Esophagus squamous epithelium (tissue), 4 donors: ENCODE data around the gene CSNK1G2.

Experiments used
- POLR2A ChIP-seq, 4 donors: fragments of 450-650 bp; IDR thresholded peaks; one replicate each; pipeline ENCODE4 v1.6.1; 2017; ENCODE audit warnings: antibody characterized with exemption in 4 of 4, mild to moderate bottlenecking in 4 of 4, moderate library complexity in 3 of 4
- TF ChIP-seq, protein P1 (sequence below), 6 experiments: fragments of 450-650 bp in 4 of 6; fragments of 200-600 bp in 2 of 6; sonication (generic) in 2 of 6; IDR thresholded peaks; one replicate each; pipeline ENCODE4 v1.5.1; 2016 to 2019; ENCODE audit warnings: antibody characterized with exemption in 6 of 6, mild to moderate bottlenecking in 4 of 6, moderate library complexity in 4 of 6

DNA sequence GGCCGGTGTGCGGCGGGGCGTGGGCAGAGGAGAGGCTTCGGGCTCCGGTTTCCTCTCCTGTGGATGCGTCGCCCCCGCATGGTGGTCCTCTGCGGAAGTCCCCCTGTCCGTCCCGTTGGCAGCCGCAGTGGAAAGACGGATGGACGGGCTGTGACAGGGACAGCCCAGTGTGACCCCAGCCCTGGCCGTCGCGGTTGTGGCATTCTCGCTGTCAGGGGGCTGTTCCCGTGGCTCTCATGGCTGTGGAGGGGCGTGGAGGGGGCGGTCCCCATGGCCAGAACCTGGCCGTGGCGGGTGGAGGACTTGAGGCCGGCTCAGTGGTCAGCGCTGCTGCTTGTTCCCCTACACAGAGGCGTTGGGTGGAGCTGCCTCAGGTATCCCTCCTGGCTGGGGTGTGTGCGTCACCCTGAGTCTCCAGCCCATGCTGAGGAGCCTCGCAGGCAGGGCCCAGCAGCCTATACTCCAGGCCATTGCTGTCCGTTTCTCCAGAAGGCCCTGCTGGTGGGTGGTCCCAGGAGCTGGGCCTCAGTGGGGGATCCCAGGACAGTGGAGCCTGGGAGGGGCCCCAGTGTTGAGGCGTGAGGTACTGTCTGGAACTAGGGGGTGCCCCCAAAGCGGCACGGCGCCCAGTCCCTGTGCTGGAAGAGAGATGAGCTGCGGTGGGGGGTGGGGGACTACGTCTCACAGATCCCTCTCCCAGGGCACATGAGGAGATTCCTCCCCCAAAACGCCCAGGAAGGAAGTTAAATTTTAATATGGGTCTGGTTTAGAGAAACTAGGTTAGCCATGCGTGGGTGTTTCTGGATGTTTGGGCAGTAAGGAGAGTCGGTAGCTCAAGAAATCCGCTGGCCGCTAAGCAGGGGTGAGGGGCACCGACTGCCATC, 20.3 kb downstream of the CSNK1G2 start:
- TF ChIP-seq, protein P1, sequence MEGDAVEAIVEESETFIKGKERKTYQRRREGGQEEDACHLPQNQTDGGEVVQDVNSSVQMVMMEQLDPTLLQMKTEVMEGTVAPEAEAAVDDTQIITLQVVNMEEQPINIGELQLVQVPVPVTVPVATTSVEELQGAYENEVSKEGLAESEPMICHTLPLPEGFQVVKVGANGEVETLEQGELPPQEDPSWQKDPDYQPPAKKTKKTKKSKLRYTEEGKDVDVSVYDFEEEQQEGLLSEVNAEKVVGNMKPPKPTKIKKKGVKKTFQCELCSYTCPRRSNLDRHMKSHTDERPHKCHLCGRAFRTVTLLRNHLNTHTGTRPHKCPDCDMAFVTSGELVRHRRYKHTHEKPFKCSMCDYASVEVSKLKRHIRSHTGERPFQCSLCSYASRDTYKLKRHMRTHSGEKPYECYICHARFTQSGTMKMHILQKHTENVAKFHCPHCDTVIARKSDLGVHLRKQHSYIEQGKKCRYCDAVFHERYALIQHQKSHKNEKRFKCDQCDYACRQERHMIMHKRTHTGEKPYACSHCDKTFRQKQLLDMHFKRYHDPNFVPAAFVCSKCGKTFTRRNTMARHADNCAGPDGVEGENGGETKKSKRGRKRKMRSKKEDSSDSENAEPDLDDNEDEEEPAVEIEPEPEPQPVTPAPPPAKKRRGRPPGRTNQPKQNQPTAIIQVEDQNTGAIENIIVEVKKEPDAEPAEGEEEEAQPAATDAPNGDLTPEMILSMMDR (IDR thresholded peaks at IDR 0.05) = no peak
- no peak for TF ChIP-seq POLR2A (IDR thresholded peaks at IDR 0.05)
